ENCODE data around the gene EXOC3. TPM values are rescaled to one million over a fixed set of nuclear protein-coding genes. Genes with fewer than 3 reads are reported as not detected.

The EXOC3 gene
- total RNA-seq, 1 donor: 32.4 TPM

- TF ChIP-seq CTCF (IDR thresholded peaks at IDR 0.05; ENCODE audit: insufficient read depth, low read depth, low read length): no peak
- no peak for DNase-seq (ENCODE audit: low read depth)
Measured at GRCh38 chr5:443239-444151, 519 bp downstream of the EXOC3 start.

GRCh38 chr5:444226-444625, 1.2 kb downstream of the EXOC3 start:
- TF ChIP-seq CTCF (IDR thresholded peaks at IDR 0.05; ENCODE audit: insufficient read depth, low read depth, low read length): no peak
- H3K4me3 ChIP-seq (ENCODE audit: low read depth, low read length): peak overlapping the region; percentile 93
- DNase-seq (ENCODE audit: low read depth): no peak

More at GRCh38 chr5:443239-444151, 519 bp downstream of the EXOC3 start:
- H3K4me3 ChIP-seq (ENCODE audit: low read depth, low read length): peak overlapping the region; percentile 93

GRCh38 chr5:445591-445990, 2.6 kb downstream of the EXOC3 start:
- no peak for TF ChIP-seq CTCF (IDR thresholded peaks at IDR 0.05; ENCODE audit: insufficient read depth, low read depth, low read length)
- no peak overlapping the region for H3K4me3 ChIP-seq (ENCODE audit: low read depth, low read length)
- DNase-seq (ENCODE audit: low read depth): no peak

- no peak overlapping the region for H3K4me3 ChIP-seq (ENCODE audit: low read depth, low read length)
- DNase-seq (ENCODE audit: low read depth): no peak
- no peak for TF ChIP-seq CTCF (IDR thresholded peaks at IDR 0.05; ENCODE audit: insufficient read depth, low read depth, low read length)
Measured at GRCh38 chr5:446066-446882, 3.3 kb downstream of the EXOC3 start.

GRCh38 chr5:446883-447263, 3.9 kb downstream of the EXOC3 start:
- peak; percentile 60 for TF ChIP-seq CTCF (IDR thresholded peaks at IDR 0.05; ENCODE audit: insufficient read depth, low read depth, low read length)
- DNase-seq (ENCODE audit: low read depth): peak; percentile 47
- H3K4me3 ChIP-seq (ENCODE audit: low read depth, low read length): no peak overlapping the region

GRCh38 chr5:447501-447900, 4.5 kb downstream of the EXOC3 start:
- TF ChIP-seq CTCF (IDR thresholded peaks at IDR 0.05; ENCODE audit: insufficient read depth, low read depth, low read length): no peak
- DNase-seq (ENCODE audit: low read depth): no peak
- no peak overlapping the region for H3K4me3 ChIP-seq (ENCODE audit: low read depth, low read length)
